GM12873 (cell line): ENCODE measurements around the gene DCC.

Experiments
- CTCF ChIP-seq: IDR thresholded peaks from 2 replicates; pipeline ENCODE4 v1.5.1; 2012; ENCODE audit warnings: low read depth, mild to moderate bottlenecking, moderate library complexity, low read length, control low read depth; ENCODE audit not compliant: insufficient read depth; ENCODE audit errors: missing control alignments

Gene DCC

GRCh38 chr18:52441794-52442193 lies 101.8 kb downstream of the DCC start:
- TF ChIP-seq CTCF: no peak

- TF ChIP-seq CTCF: no peak
Measured at GRCh38 chr18:52442686-52443085, 102.7 kb downstream of the DCC start.

DNA sequence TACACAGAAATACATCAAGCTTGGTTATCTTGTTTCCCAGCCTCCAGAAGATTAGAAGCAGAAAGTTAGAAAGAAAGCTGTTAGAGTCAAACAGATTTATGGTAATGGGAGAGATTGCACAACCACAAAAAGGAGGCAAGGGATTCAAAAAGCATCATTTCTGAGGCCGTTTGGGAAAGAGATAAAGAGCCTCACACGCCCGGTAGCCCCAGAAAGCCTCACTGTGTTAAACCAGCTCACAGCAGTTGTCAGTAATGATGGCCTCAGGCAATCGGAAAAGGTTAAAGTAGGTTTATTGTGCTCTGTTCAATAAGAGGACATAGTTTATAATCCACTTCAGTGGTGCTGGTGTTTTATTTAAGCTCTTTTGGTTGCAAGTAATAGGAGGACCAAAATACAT lies 111.3 kb downstream of the DCC start:
- no peak for TF ChIP-seq CTCF

GRCh38 chr18:52451851-52452250 lies 111.9 kb downstream of the DCC start:
- TF ChIP-seq CTCF: no peak

- no peak for TF ChIP-seq CTCF
Measured at GRCh38 chr18:52452427-52452826, 112.4 kb downstream of the DCC start.

GRCh38 chr18:52459890-52460289 lies 119.9 kb downstream of the DCC start:
- TF ChIP-seq CTCF: no peak

- TF ChIP-seq CTCF: no peak
Measured at GRCh38 chr18:52462853-52463252, 122.9 kb downstream of the DCC start.

GRCh38 chr18:52465391-52465790 lies 125.4 kb downstream of the DCC start:
- no peak for TF ChIP-seq CTCF
